Epithelial cell of esophagus (primary cell): ENCODE measurements around the gene GFM1.

Experiments used
- DNase-seq: peaks from one replicate; pipeline ENCODE4 v3.0.0; 2010; ENCODE audit warnings: low read depth
- H3K4me3 ChIP-seq: 2 replicates; pipeline ENCODE4 v1.5.1; 2011; ENCODE audit warnings: mild to moderate bottlenecking, low read length, control low read depth
- CTCF ChIP-seq: IDR thresholded peaks from 2 replicates; pipeline ENCODE4 v1.5.1; 2011; ENCODE audit warnings: low read depth, mild to moderate bottlenecking, low read length, control low read depth, inconsistent platforms; ENCODE audit not compliant: insufficient read depth; ENCODE audit errors: missing control alignments

GFM1 gene

GRCh38 chr3:158696618-158697017, 52.3 kb downstream of the GFM1 start:
- DNase-seq = peak; percentile 41
- no peak for TF ChIP-seq CTCF
- no peak overlapping the region for H3K4me3 ChIP-seq

GRCh38 chr3:158700559-158700958, 56.2 kb downstream of the GFM1 start:
- no peak for TF ChIP-seq CTCF
- DNase-seq = no peak
- H3K4me3 ChIP-seq = no peak overlapping the region

- no peak for DNase-seq
- TF ChIP-seq CTCF = no peak
- no peak overlapping the region for H3K4me3 ChIP-seq
Measured at GRCh38 chr3:158701420-158702065, 57.2 kb downstream of the GFM1 start.

- peak; percentile 16 for DNase-seq
- TF ChIP-seq CTCF = no peak
Measured at GRCh38 chr3:158702815-158703481, 58.6 kb downstream of the GFM1 start.

GRCh38 chr3:158703566-158703965, 59.2 kb downstream of the GFM1 start:
- DNase-seq = no peak
- no peak for TF ChIP-seq CTCF
- H3K4me3 ChIP-seq = no peak overlapping the region

More at GRCh38 chr3:158702815-158703481, 58.6 kb downstream of the GFM1 start:
- H3K4me3 ChIP-seq = no peak overlapping the region

- H3K4me3 ChIP-seq = no peak overlapping the region
- peak; percentile 83 for DNase-seq
- no peak for TF ChIP-seq CTCF
Measured at GRCh38 chr3:158709666-158710083, 65.3 kb downstream of the GFM1 start.

GRCh38 chr3:158710601-158711000, 66.3 kb downstream of the GFM1 start:
- no peak for TF ChIP-seq CTCF
- H3K4me3 ChIP-seq = no peak overlapping the region
- DNase-seq = peak; percentile 53
